ENCODE data around the gene SIAH3.

Gene SIAH3

DNA sequence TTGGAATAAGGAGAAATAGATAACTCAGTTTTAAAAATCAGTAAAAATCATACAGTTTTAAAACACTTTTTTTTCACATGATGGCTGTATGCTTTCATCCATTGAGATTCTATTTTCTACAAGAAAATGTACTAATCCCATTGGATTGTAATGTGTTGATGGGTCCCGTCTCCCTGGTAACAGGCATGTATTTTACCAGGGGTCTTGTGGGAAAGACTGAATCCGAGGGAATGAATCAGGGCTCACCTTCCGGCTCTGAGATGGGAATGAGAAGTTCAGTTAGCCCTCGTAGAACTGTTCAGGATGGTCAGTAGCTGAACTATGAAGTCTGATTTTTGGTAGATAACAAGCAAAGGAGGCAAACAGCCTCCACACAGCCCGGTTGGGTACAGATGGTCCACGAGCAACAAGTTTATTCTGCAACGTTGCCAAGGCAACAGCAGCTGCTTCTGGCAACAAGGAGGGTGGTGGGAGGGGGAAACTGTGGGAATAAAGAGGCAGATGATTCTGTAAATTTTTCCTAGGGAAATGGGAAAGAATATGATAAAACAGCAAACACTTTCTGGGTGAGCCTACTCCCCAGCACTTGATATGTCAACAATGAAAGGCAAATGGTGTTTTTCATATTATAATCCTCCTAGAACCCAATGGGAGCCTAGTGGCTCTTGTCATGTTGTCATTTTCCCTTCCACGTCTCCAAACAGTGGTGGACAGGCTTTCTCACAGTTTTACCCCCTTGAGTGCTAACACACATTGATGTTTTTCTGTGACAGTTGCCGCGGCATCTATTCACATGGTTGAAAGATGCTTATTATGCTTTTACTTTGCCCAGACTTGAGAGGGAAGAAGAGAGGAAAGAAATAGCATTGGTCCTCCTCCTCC is 12.4 kb upstream of the SIAH3 start:
- no peak overlapping the region for H3K4me3 ChIP-seq (ENCODE audit: low read depth, low read length)

DNA sequence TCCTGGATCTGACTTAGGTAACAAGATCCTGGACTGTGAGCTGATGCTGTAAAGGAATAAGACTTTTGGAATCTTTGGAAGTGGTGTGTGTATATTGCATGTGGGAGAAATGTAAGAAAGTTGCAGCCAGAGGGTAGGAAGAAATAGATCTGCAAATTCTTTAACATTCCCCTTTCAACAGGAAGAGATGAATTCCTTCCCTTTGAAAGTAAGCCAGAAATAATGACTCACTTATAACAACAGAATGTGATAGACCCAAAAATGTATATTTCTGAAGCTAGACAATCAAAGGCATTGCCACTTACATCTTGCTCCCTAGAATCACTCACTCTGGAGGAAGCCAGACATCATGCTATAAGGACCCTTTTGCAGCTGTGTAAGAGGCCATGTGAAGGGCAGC is 9.8 kb upstream of the SIAH3 start:
- no peak overlapping the region for H3K4me3 ChIP-seq (ENCODE audit: low read depth, low read length)

DNA sequence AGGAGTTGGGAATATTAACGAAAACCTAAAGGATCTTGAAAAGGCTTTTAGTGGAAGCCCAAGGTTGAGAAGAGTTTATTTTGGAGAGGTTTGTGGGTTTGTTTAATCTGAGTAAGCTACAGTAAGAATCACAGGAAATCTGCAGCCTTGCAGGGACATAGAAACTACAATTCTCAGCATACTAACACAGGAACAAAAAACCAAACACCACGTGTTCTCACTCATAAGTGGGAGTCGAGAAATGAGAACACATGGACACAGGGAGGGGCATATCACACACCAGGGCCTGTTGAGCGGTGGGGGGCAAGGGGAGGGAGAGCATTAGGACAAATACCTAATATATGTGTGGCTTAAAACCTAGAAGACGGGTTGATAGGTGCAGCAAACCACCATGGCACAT is 8.7 kb upstream of the SIAH3 start:
- no peak overlapping the region for H3K4me3 ChIP-seq (ENCODE audit: low read depth, low read length)

DNA sequence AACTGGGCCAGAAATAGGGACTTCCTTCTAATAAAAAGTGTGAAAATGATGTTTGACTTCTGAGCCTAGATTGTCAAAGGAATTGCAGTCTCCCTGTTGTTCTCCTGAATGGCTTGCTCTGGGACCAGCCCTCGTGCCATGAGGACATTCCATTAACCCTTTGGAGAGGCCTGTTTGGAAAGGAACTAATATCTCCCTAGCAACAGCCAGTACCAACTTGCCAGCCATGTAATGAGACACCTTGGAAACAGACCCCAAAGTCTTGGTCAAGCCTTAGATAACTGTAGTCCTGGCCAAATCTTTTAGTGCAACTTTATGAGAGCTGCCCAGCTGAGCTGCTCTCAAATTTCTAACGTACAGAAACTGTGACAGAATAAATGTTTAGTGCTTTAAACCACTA is 8.2 kb upstream of the SIAH3 start:
- H3K4me3 ChIP-seq (ENCODE audit: low read depth, low read length): no peak overlapping the region

DNA sequence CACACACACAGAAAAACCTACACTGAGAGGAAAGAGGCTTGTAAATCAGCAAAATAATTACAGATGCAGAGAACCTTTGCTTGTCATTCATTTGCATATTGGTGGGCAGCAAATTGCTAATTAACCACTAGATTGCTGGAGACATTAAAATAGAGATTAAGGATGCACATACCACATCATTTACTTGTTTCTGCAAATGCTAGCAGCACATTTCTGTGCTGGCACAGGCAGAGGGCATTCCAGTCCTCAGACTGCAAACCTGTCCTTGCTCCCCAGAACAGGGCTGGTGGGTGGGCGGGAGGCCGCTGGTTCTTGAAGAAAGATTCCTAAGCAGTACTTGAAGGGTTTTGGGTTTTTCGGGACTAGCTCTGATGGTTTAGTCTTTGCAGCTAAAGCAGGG is 941 bp upstream of the SIAH3 start:
- no peak overlapping the region for H3K4me3 ChIP-seq (ENCODE audit: low read depth, low read length)

DNA sequence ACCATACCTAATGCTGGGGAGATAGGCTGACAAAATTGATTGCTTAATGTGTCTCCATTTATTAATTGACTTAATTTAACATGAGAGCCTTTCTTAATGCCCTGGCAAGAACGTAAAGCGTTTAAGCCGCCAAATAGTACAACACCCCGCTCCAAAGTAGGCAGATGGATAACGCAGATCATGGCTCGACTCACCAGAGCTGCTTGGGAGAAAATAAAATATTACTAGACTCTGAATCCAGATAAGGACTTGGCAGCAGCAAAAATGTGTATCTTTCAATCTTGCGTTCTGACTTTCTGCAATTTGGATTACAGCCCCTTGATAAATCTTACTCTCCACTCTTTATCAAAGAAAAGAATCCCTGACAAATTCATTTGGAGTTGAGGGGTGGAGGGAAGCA is 403 bp upstream of the SIAH3 start:
- H3K4me3 ChIP-seq (ENCODE audit: low read depth, low read length): no peak overlapping the region

DNA sequence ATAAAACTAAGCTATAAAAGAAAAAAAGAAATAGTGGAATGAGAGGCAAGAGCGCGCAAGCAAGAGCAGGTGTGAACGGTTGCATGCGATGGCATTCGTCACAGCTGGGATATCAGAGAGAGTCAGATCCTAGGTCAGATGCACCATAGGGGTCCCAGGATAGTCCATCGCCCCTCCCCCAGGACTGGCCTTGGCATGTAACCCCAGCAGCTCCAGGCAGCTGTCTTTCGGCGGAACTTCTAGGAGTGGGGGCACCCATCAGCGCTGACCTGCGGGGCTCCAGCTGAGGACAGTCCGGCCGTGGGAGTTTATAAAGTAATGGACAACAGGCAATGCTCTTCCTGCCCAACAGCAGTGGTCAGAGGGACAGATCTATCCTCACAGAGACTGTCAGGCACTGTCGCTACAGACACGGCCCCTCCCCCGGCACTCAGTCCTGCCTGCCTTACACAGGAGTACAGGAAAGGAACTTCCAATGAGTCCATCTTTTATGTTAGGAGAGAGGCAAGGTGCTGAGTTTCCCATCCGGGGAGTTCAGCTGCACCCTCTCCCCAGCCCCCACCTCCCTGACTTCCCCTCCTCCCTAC is 1.4 kb downstream of the SIAH3 start:
- H3K4me3 ChIP-seq (ENCODE audit: low read depth, low read length): no peak overlapping the region

DNA sequence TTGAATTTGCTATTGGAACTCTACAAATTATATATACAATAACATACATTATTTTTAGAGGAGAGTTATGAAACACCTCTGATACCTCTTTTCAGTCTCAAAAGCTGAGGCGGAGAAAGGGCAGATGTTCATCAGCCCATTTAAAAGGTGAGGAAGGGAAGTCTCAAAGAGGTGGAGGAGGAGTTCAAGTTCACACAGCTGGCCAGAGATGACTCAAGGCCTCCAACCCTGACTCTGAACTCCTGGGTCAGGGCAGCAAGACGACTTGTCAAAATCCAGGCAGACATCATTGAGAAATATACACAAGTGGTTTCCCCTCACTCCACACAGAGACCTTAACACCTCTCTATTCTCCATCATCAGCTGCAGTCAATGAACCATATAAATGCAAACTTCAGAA is 2.1 kb downstream of the SIAH3 start:
- no peak overlapping the region for H3K4me3 ChIP-seq (ENCODE audit: low read depth, low read length)

DNA sequence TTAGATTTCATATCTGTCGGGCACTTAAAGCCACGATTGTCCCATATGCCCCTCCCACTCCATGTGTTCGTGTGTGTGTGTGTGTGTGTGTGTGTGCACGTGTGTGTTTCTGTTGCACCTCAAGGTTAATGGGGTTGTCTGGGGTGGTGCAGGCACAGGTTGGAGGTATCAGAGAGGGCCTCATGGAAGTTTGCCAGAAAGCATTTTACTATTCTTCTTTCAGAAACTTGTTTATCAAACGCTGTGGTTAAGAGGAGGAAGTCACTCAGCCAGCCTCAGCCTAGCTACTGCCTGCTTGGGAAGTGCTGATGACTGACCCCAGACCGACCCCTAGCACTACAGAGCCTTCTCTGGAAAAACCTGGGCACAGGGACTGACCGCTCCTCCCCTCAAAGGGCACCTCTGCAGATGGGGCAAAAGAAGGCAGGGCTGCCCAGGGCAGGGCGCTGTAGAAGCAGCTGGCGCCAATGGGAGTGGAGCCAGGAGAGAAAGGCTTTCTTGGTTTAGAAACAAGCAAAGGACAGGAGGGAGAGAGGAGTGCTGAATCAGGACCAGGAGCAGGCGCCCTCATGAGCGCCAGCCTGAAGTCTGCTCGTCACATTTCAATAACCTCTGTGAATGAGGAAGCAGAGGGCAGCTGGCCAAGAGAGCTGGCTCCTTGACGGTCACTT is 3.9 kb downstream of the SIAH3 start:
- H3K4me3 ChIP-seq (ENCODE audit: low read depth, low read length): no peak overlapping the region

DNA sequence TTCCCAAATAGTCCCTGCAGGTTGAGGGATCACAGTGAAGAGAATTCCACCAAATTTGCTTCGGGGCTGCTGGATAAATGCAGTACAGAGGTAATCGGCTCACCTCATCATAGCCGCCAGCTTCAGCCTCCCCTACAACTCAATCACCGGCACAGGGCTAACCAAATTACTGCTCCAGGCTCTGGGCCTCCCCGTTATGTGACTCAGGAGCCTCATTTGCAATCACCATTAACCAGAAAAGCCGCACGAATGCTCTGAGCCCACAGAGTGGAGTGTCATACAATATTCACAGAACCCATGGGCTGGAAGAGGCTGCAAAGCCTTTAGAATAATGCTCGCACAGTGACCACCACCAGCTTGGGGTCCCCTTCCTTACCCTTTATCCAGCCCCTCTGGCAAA is 4.9 kb downstream of the SIAH3 start:
- H3K4me3 ChIP-seq (ENCODE audit: low read depth, low read length): no peak overlapping the region

DNA sequence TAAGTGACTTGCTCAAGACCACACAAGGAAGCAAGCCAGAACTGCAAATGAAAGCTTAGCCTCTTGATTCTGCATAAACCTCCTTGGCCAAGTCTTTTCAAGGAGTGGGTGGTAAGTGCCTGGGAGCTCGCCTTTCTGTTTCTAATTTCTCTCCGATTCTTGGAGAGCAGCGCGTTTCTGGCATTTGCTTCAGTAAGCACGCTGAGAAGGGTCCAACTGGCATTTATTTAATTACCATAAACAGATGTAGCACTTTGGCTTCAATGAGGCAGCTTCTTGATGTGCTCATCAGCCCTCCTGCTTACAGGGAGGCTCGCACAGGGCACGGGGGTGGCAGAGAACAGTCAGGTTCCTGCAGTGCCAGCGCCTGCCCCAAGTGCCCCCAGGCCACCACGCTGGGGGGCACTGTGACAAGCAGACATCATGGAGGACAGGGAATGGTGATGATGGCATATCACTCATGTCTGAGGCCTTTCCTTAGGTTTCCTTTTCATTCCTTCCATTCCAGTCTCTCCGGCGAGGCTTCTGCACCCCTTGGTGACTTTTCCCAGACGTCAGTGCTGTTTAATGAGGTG is 13.3 kb downstream of the SIAH3 start:
- no peak overlapping the region for H3K4me3 ChIP-seq (ENCODE audit: low read depth, low read length)

DNA sequence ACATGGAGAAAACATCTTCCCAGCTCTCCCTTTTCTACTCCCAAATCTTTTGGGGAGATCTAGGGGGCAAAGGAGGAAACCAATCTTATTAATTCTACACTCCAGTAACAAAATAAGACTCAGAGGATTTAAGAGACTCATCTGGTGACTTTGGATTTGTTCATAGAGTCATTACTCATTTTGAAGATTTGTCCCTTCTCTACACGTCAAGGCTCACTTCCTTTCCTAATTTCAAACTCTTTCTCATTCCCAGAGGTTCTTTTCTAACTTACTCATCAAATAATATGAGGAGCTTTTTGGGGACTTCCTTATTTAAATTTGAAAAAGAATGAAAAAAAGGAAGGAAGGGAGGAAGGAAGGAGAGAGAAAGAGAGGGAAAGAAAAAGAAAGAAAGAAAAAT is 14.4 kb downstream of the SIAH3 start:
- no peak overlapping the region for H3K4me3 ChIP-seq (ENCODE audit: low read depth, low read length)

DNA sequence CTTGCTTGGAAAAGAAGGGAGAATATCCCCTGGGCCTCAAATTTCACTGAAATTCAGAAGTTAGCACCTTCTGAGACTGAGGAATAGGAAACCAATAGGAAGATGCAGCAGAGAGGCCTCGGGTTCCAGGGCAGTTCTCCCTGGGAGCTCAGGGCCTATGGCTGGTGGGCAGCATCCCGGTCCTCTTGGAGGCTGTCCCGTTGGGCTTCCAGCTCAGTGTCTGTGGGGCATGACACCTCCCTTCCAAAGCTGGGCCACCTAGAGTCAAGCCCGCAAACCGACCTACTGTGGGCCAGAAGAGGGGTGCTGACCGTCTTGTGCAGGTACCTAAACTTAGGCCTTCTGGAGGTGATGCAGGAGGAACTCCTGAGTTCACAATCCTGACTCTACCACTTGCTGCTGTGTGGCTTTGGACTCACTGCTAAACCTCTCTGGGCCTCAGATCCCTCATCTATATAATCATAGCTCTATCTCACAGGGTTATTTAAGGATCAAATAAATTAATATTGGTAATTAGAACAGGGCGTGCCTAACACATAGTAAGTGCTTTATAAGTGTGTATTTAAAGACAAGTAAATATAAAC is 17.1 kb downstream of the SIAH3 start:
- no peak overlapping the region for H3K4me3 ChIP-seq (ENCODE audit: low read depth, low read length)

DNA sequence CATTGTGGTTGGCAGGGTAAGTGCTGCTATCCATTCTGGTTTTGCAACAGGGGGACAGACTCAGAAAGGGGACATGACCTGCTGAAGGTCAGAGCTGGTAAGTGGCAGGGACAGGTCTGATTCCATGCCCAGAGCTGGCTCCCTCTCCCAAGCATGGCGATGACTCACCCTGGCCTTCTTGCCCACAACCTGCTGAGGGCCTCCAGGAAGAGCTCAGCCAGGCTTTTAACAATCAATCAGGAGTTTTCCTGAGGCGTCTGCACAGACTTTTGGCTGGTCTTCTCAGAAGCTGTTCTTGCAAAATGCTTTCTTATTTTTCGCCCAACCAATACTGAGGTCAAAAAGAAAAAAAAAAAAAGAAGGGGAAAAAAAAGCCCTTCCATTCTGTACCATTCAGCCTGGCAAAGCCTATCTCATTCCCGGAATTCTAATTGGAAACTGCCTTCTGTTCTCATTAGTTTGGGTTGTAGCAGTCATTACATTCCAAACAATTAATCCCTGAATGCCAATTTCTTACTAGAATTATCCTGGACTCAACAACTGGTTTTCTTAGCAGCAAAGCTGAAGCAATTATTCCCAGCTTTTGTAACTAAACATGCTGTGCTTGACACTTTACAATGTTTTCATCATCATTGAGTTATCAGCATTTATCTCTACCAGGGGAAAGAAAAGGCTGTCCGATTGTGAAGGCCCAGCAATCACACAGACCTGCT is 17.7 kb downstream of the SIAH3 start:
- H3K4me3 ChIP-seq (ENCODE audit: low read depth, low read length): no peak overlapping the region

DNA sequence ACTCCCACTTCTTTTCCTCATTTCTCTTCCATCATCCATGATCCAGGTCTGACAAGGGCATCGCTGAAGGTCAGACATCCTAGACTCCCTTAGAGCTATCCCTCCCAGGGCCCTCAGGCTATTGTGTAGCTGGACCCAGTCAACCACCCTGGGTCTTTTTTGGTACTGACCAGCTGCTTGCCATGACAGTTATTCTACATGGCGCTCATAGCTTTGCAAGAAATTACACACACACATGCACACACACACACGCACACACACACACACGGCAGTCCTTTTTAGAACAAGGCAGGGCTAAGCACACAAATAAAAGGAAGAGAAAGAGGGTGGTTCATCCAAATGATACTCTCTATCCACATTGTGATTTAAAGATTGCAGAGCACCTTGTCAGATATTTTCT is 18.3 kb downstream of the SIAH3 start:
- H3K4me3 ChIP-seq (ENCODE audit: low read depth, low read length): no peak overlapping the region

DNA sequence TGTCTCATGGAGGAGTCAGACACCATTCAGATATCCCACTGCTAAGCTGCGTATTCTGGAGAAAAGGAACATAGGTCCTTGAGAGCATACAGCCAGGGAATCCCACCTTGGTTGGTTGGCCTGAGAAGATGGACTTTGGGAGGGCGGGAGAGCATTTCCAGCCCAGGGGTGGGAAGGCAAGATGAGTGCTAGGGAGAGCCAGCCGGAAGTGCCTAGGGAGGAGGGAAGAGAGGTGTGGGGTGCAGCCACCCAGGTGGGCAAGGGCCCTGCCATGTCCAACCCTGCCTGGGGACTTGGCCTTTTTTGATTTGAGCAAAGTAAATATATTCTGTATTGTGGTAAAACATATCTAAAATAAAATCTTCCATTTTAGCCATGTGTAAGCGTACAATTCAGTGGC is 19.7 kb downstream of the SIAH3 start:
- H3K4me3 ChIP-seq (ENCODE audit: low read depth, low read length): no peak overlapping the region

DNA sequence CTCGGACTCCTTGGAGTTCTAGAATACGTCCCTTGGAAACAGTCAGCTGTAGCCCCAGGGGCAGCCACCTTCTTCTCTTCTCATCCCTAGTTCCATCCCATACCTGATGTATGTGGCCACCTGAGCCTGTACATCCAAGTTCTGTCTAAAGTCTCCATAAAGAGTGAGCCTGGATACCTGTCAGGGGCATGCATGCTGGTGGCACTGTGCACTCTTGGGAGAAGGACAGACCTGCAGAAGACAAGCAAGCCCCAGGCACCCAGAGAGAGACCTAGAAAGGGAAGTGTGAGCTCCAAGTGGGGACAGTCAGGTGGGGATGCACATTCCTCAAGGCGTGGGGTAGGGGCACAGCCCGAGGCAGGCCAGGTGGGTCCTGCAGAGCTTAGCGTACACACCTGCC is 21.4 kb downstream of the SIAH3 start:
- H3K4me3 ChIP-seq (ENCODE audit: low read depth, low read length): no peak overlapping the region

DNA sequence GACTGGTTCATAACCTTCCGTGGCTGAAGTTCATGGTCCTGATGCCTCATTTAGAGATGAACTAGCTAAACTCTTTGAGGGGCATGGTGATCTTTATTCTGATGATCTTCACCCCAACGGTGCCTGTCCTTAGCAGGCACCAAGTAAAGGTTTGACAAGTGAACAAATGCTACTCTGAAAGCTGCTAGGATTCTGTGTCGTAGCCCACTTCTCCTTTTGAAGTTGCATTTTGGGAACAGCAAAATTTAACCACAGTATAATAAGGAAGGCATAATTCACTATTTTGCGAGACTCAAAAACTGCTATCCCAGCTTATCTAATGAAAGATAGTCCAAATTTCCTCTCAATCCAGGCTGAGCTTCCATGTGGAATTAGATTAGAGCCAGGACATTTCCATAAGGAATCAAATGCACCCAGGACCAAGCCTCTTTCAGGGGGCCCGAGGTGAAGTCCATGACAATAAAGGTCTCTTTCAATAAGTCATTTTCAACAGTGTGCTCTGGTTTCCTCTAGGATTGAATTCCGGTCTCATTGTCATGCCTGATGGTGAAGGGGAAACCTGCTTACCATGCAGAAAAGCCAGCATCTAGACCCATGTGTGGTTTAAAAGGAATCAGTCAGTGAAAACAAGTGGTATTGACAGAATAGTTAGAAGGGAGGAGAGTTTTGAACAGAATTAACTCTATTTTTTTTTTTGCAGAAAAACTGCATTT is 23.1 kb downstream of the SIAH3 start:
- H3K4me3 ChIP-seq (ENCODE audit: low read depth, low read length): no peak overlapping the region

DNA sequence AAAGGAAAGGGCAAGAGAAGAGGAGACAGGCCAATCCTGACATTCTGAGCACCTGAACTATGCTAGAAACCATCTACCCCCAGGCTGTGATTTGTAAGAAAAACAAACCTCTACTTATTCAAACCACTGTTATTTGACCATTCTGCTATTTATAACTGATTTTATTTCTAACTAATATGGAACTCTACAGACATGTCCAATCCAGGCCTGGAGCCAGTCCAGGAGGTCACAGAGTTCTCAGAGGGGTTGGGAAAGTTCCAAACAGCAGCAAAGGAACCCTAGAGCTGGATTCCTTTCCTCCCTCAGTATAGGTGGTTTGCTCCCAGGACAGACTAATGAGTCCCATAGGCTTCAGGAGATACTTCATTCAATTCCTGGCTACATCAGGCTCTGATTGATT is 24.2 kb downstream of the SIAH3 start:
- H3K4me3 ChIP-seq (ENCODE audit: low read depth, low read length): no peak overlapping the region

DNA sequence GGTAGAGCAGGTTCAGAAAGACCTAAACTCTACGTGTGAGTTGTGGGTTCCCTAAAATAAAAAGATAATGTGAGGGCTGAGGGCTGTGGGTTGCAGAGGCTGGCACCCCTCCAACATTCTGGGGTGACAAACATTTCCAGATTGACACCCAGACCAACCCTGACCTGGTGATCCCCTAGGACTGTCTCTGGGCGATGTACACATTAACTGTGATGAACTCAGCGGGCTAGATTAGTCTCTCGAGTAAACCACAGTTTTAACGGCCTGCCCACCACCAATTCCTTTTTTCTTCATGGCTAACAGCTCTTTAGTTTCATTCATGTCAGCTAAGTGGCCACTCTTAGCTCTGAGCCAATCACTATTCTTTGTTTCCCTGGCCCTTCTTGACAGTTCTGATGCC is 24.8 kb downstream of the SIAH3 start:
- no peak overlapping the region for H3K4me3 ChIP-seq (ENCODE audit: low read depth, low read length)

DNA sequence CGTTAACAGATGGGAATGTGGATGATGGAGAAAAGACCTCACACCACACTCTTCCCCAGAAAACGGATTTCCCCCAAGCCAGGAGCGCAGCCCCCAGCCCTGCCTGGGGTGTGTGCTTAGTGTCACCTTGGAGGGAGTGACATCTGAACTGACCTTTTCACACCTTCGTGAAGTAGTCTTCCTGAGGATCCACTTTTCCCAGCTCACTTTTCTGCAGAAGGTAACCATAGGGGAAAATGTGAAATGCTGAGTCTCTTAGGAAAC is 26.2 kb downstream of the SIAH3 start:
- no peak overlapping the region for H3K4me3 ChIP-seq (ENCODE audit: low read depth, low read length)

Data from iPS-11a (cell line).